Transverse colon (tissue), 4 donors: ENCODE results near the gene SHMT1. TPM values are rescaled to one million over a fixed set of nuclear protein-coding genes. Genes with fewer than 3 reads are reported as not detected.

Experiments
- DNase-seq: peaks from one replicate; pipeline ENCODE4 v3.0.0-alpha.2; 2019
- H3K27ac ChIP-seq, 4 donors: fragments of 200-600 bp; sonication (generic); 2 replicates each; pipeline ENCODE4 v1.5.1; 2016 to 2018; ENCODE audit warnings: inconsistent platforms in 4 of 4
- H3K27me3 ChIP-seq: fragments of 200-600 bp; sonication (generic); 2 replicates; pipeline ENCODE4 v1.5.1; 2017; ENCODE audit warnings: inconsistent platforms
- H3K36me3 ChIP-seq, 4 donors: fragments of 200-600 bp; sonication (generic); 2 replicates each; pipeline ENCODE4 v1.5.1; 2017 to 2019; ENCODE audit warnings: inconsistent platforms in 4 of 4
- H3K4me1 ChIP-seq, 4 donors: fragments of 200-600 bp; sonication (generic); 2 replicates each; pipeline ENCODE4 v1.5.1; 2017 to 2020; ENCODE audit warnings: inconsistent platforms in 4 of 4
- H3K4me3 ChIP-seq, 4 donors: fragments of 200-600 bp; sonication (generic); 1 replicate in 1 of 4; 2 replicates in 3 of 4; pipeline versions ENCODE4 v1.5.1 to v1.6.1; 2017 to 2019; ENCODE audit warnings: inconsistent platforms in 4 of 4
- H3K9me3 ChIP-seq, 2 donors: fragments of 200-600 bp; sonication (generic); 2 replicates each; pipeline ENCODE4 v1.5.1; 2017 to 2019; ENCODE audit warnings: inconsistent platforms in 2 of 2
- EP300 ChIP-seq: sonication (generic); formaldehyde crosslinking; IDR thresholded peaks from one replicate; pipeline ENCODE4 v1.6.1; 2017; ENCODE audit warnings: antibody characterized with exemption, low read depth
- POLR2A ChIP-seq: fragments of 450-650 bp; IDR thresholded peaks from one replicate; pipeline ENCODE4 v1.6.1; 2016; ENCODE audit warnings: antibody characterized with exemption, mild to moderate bottlenecking, moderate library complexity
- POLR2AphosphoS5 ChIP-seq, 3 donors: sonication (generic); formaldehyde crosslinking; IDR thresholded peaks; one replicate each; pipeline ENCODE4 v1.6.1; 2016; ENCODE audit warnings: antibody characterized with exemption in 3 of 3
- WGBS, 2 donors: methylation state at CpG; one replicate each; pipeline ENCODE4 v1.1.5; 2018; ENCODE audit warnings: low coverage in 1 of 2; 5-methylcytosine and 5-hydroxymethylcytosine counted together
- in situ Hi-C, 4 donors: fragments of 200-750 bp; cut with MboI; loops; one replicate each; pipeline versions ENCODE4 v1.15.0 to v1.15.1; 2017; ENCODE audit warnings: low sequenced_read_pairs in 3 of 4, low pct_ligation_motif_present in 1 of 4, low pct_unique_long_range_greater_than_20kb in 1 of 4
- intact Hi-C: fragments of 100-400 bp; cut with DNase I; formaldehyde crosslinking; loops from one replicate; pipeline ENCODE4 v1.15.1; 2023; ENCODE audit warnings: low total_unique reads
- total RNA-seq, 4 donors: library from RNA; depleted of rRNA; stranded (reverse); fragments of >200 nt; gene quantifications; one replicate each; pipeline ENCODE4 v1.1.0, GENCODE V29; 2016
- TF ChIP-seq, protein P1 (sequence below), 5 experiments: fragments of 200-600 bp in 3 of 5; fragments of 450-650 bp in 2 of 5; sonication (generic) in 3 of 5; IDR thresholded peaks; 1 replicate in 2 of 5; 2 replicates in 3 of 5; pipeline ENCODE4 v1.5.1; 2016 to 2017; ENCODE audit warnings: antibody characterized with exemption in 5 of 5, inconsistent platforms in 3 of 5, mild to moderate bottlenecking in 2 of 5, moderate library complexity in 1 of 5

Gene SHMT1
- total RNA-seq, 4 donors from 2014 or later = 29.2 to 49.4 (median 38.5) TPM

DNA sequence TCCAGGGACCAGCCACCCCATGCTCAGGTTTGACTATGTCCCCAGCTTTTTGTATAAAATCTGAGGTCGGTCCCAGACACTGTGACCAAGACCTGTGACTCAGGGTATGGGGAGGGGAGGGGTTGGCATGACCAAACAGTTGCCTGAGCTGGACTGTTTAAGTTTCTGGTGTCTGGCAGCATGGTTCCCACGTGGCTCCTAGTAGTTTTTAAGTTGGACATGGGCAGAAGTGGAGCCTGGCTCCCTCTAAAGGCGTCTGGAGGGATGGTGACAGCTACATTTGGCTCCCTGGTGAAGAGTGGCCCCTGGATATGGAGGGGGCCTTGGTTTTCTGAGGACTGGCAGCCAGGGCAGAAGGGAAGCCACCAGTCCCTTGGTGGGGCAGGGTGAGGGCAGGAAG, 40.3 kb downstream of the SHMT1 start:
- no peak overlapping the region for H3K4me3 ChIP-seq
- TF ChIP-seq EP300 (no peak), POLR2A (no peak), POLR2AphosphoS5 (IDR thresholded peaks at IDR 0.05) (no peak)
- TF ChIP-seq, protein P1, sequence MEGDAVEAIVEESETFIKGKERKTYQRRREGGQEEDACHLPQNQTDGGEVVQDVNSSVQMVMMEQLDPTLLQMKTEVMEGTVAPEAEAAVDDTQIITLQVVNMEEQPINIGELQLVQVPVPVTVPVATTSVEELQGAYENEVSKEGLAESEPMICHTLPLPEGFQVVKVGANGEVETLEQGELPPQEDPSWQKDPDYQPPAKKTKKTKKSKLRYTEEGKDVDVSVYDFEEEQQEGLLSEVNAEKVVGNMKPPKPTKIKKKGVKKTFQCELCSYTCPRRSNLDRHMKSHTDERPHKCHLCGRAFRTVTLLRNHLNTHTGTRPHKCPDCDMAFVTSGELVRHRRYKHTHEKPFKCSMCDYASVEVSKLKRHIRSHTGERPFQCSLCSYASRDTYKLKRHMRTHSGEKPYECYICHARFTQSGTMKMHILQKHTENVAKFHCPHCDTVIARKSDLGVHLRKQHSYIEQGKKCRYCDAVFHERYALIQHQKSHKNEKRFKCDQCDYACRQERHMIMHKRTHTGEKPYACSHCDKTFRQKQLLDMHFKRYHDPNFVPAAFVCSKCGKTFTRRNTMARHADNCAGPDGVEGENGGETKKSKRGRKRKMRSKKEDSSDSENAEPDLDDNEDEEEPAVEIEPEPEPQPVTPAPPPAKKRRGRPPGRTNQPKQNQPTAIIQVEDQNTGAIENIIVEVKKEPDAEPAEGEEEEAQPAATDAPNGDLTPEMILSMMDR (IDR thresholded peaks at IDR 0.05) = no peak
- 69 to 100% methylated on average over 1 to 3 of the region's 3 CpGs for WGBS, 2 donors
- no peaks in the 10 kb centered on the region for H3K9me3 ChIP-seq
- in situ Hi-C loops (no loop called here), intact Hi-C loops (no loop called here)
- H3K4me1 ChIP-seq = peaks cover 15 to 32% (median 24%) of the 10 kb centered on the region in 4 donors
- no peak overlapping the region for H3K27ac ChIP-seq
- DNase-seq = no peak
- H3K36me3 ChIP-seq = peaks cover 0 to 26% (median 7%) of the 10 kb centered on the region in 4 donors
- H3K27me3 ChIP-seq = no peaks in the 10 kb centered on the region

DNA sequence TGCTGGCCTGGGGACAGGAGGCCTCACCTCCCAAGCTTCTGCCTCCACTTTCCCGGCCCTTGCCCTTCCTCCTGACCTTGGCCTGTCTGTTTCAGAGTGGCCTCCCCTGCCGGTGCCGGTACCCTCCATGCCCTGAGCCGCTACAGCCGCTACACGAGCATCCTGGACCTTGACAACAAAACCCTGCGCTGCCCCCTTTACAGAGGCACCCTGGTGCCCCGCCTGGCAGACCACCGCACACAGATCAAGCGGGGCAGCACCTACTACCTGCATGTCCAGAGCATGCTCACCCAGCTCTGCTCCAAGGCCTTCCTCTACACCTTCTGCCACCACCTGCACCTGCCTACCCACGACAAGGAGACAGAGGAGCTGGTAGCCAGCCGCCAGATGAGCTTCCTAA, 40.8 kb downstream of the SHMT1 start:
- Histone ChIP-seq H3K4me3 (no peak overlapping the region), H3K36me3 (peaks cover 0 to 26% (median 7%) of the 10 kb centered on the region in 4 donors), H3K9me3 (no peaks in the 10 kb centered on the region), H3K27ac (no peak overlapping the region), H3K27me3 (no peaks in the 10 kb centered on the region), H3K4me1 (peaks cover 20 to 36% (median 29%) of the 10 kb centered on the region in 4 donors)
- no peak for DNase-seq
- intact Hi-C loops (no loop called here), in situ Hi-C loops (no loop called here)
- no peak for TF ChIP-seq EP300
- no peak for TF ChIP-seq POLR2A
- TF ChIP-seq, protein P1 (IDR thresholded peaks at IDR 0.05) = no peak
- TF ChIP-seq POLR2AphosphoS5 (IDR thresholded peaks at IDR 0.05) = no peak
- WGBS, 2 donors = 95% methylated on average over 12 of the region's 12 CpGs; no CpG with 5 or more reads in 1 of the 2 donors

- Histone ChIP-seq H3K4me1 (peaks cover 29 to 49% (median 41%) of the 10 kb centered on the region in 4 donors), H3K4me3 (no peak overlapping the region), H3K9me3 (no peaks in the 10 kb centered on the region), H3K27ac (no peak overlapping the region), H3K27me3 (no peaks in the 10 kb centered on the region), H3K36me3 (peaks cover 0 to 26% (median 7%) of the 10 kb centered on the region in 4 donors)
- in situ Hi-C loops = no loop called here
- WGBS, 2 donors = 73% methylated on average over 5 of the region's 5 CpGs; no CpG with 5 or more reads in 1 of the 2 donors
- intact Hi-C loops = no loop called here
- TF ChIP-seq POLR2AphosphoS5 (IDR thresholded peaks at IDR 0.05) (no peak), EP300 (no peak), POLR2A (no peak)
- TF ChIP-seq, protein P1 (IDR thresholded peaks at IDR 0.05) = no peak
- no peak for DNase-seq
Observed at GRCh38 chr17:18321309-18321708, 42.0 kb downstream of the SHMT1 start.

GRCh38 chr17:18320301-18320700, 43.0 kb downstream of the SHMT1 start:
- Histone ChIP-seq H3K9me3 (no peaks in the 10 kb centered on the region), H3K27ac (no peak overlapping the region), H3K27me3 (no peaks in the 10 kb centered on the region), H3K4me3 (no peak overlapping the region), H3K36me3 (peaks cover 0 to 26% (median 7%) of the 10 kb centered on the region in 4 donors), H3K4me1 (peaks cover 34 to 57% (median 49%) of the 10 kb centered on the region in 4 donors)
- 91% methylated on average over 7 of the region's 7 CpGs; no CpG with 5 or more reads in 1 of the 2 donors for WGBS, 2 donors
- intact Hi-C loops (no loop called here), in situ Hi-C loops (no loop called here)
- TF ChIP-seq POLR2AphosphoS5 (IDR thresholded peaks at IDR 0.05) (no peak), POLR2A (no peak), EP300 (no peak)
- TF ChIP-seq, protein P1 (IDR thresholded peaks at IDR 0.05) = no peak
- no peak for DNase-seq
